ENCODE data around the gene NFIX.

The NFIX gene

DNA sequence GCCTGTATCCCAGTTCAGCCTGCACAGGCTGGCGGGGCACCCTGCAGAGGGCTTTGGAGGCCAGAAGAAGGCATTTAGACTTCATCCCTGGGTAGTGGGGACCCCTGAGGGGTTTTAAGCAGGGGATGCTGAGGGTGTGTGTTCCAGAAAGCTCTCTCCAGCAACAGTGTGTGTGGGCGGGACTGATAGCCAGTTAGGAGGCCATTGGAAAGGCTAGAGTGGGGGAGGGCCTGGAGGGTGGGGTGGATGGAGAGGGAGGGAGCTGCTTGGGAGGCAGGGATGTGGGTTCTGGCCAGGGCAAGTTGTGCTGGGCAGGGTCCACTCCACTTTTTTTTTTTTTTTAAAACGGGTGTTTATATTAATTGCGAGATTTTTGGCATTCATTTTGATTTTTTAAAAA lies 79.1 kb downstream of the NFIX start:
- DNase-seq (ENCODE audit: low spot score): no peak

DNA sequence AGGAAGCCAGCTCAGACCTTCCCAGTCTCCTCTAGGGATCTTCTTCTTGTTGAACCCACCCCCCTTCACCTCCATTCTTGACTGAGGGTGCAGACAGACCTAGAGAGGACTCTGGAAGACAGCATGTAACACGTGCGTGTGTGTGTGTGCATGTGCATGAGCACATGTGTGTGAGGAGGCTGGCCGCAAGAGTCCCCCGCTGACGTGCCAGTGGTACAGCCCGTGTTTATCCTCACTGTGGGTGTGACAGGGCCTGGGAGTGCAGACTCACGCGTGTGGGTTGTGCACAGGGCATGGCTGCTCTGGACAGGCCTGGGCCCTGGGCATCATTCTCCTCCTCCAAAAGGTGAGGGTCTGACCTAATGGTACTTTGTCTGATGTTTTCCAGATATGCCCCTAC lies 81.0 kb downstream of the NFIX start:
- no peak for DNase-seq (ENCODE audit: low spot score)

DNA sequence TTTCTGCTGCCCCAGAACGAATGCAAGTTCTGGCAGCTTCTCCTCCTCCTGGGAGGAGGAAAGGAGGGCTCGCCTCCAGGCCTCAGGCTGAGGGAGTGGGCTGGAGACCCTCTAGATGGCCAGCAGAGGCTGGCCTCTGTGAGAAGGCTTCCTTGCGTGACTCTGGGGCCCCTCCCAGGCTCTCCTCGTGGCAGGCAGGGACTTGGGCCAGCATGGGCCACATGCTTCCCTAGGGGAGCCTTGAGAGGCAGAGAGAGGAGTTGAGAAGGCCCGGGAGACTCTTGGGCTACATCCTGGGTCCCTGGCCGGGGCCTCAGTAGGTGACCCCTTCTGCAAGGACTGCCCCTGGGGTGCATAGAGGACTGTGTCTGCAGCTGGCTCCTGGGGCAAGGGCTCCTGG lies 81.5 kb downstream of the NFIX start:
- DNase-seq (ENCODE audit: low spot score): no peak

DNA sequence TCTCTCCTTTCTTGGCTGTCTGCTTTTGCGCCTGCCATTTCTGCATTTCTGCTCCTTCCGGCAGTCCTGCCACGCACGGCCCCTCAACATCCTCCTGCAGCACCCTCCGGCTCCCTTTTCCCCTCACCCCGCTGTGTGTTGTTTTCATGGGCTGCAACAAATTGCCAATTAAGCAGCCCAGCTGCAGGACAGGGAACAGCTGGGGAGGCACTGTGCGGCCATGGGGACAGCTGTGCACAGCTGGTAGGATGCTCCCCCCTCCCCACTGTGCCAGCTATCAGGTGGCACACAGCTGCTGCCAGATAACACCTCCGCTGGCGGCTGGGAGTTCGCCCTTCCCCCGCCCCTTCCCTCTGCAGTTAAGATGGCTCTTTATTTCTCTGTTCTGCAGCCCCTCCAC lies 82.0 kb downstream of the NFIX start:
- no peak for DNase-seq (ENCODE audit: low spot score)

DNA sequence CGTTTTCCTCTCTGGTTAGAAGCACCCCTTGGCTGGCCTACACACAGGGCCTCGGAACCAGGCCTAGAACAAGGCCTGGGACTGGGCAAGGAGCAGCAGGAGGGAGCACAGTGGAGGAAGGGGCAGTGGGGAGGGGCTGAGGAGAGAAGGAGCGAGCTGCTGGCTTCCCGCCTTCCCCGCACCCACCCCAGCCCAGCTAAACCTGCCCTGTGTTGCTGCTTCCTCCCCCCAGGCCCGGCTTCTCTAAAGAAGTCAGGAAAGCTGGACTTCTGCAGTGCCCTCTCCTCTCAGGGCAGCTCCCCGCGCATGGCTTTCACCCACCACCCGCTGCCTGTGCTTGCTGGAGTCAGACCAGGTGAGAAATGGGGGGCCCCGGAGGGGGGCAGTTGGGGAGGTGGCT lies 83.1 kb downstream of the NFIX start:
- no peak for DNase-seq (ENCODE audit: low spot score)

DNA sequence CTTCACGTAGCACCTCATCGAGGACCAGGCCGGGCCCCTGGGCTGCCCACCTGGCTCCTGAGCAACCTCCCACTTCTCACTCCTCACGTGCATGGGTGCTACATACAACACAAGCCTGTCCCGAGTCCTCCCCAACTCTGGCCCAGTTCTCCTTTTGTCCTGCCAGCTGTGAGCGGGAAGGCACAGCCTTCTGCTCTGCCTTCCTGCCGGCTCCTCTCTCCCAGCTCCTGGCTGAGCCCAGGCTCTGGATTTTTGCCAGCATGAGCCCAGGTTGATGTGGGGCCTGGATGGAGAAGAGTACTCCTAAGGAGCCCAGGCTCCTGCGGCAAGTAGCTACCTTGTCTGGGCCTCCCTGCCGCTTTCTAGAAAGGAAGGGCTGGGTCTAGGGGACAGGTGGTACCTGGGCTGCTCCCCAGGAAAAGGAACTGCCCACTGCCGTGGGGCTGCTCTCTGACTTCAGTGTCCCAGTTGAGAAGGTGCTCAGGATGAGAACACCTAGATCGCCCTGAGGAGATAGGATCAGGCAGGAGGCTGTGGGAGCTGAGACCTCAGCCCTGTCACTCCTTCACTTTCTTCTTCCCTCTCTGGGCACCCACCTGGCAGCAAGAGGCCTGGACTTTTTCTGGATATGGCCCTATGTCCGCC lies 83.7 kb downstream of the NFIX start:
- DNase-seq (ENCODE audit: low spot score): no peak

DNA sequence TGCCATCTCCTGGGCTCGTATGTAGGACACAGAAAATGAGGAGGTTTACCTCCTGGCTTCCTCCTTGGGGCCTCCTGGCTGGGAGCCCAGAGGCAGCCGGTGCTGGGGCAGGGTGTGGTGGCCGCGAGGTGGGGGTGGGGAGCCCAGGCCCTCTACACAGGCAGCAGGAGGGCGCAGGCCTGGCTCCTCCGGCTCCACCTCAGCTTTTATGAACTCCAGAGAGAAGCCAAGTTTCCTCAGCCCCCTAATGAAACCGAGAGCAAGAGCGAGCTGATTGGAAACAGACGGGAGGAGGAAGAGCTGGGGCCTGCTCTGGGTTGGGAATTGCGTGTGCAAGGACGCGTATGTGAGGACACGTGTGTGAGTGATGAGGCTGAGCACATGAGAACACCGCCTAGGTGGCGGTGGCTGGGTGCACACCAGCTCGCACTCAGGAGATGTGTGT lies 84.3 kb downstream of the NFIX start:
- peak; percentile 59 for DNase-seq (ENCODE audit: low spot score)

DNA sequence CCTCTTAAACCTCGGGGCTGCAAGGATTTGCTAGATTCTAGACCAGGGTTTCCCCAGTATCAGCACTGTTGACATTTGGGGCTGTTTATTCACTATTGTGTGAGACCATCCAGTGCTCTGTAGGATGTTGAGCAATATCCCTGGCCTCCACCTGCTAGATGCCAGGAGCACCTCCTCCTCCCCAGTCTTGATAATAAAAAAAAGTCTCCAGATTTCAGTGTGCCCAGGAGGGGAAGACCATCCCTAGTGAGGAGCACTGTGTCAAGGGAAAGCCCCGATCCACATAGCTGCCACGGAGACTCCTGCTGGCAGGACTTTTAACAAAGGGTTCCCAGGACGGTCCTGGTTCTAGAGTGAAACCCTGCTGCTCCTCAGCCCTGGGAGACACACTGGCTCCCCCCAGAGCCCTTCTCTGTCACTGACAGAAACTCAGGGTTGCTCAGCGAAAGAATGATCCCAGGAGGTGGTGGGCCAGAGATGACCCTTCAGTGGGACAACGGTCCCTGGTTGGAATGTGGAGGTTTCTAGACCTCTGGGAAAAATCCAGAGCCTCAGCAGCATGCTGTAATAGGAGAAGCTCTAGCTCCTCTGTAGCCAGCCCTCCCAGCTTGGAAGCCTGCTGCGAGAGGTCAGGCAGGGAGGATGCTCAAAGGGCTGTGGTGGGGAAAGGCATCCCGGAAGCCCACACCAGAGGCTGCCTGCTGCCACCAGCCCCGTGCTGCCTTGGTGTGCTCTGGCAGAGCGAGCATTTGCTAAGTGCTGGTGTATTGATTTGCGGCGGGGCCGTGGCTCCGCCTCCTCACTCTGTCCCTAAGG lies 87.1 kb downstream of the NFIX start:
- peak; percentile 75 for DNase-seq (ENCODE audit: low spot score)

DNA sequence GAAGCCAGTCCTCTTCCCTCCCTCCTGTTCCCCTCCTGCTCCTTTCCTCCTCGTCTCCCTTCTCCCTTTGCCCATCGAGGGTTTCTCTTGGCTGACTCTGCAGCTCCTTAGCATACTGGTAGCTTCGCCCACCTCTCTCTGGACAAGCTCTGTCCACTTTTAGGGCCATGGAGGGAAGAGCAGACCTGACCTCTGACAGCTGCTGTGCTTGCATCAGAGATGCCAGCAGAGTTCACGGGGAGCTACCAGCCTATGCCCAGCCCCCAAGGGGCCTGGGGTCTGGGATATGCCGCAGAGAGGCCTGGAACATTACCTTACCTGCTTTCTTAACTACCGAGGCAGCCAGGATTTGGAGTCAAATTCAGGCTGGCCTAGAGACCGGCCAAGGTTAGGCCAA lies 87.7 kb downstream of the NFIX start:
- no peak for DNase-seq (ENCODE audit: low spot score)

DNA sequence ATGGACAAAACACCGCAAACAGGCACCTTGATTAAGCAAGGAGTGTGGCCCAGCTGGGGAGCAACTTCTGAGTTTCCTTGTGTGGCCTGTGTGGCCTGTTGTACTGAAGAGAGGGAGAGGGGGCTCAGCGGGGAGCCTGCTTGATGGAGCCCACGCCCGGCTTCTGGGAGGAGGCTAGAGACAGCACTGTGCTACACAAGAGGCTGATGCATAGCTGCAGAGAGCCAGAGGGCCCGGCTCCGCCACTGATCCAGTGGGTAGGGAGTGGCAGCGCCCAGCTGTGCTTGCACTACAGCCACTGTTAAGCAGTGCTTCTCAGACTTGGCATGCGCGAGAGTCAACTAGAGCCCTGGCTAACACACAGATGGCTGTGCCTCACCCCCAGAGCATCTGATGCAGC lies 88.4 kb downstream of the NFIX start:
- DNase-seq (ENCODE audit: low spot score): no peak

DNA sequence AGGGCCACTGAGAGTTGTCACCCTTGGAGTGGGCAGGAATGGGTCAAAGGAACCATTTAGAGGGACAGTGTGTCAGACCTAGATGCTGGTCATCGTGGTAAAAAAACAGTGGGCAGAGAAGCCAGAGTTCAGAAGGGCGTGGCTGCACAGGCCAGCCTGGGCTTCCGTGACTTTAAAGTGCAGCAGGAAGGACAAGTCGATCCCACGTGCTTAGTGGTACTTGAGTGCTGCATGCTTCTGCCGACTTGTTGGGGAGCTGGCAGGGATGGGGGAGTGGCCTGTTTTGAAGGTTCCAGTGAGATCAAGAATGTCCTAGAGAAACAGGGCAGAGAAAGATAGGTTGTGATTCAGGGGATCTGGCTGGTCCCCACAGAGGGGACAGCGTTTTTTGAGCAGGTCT lies 90.4 kb downstream of the NFIX start:
- no peak for DNase-seq (ENCODE audit: low spot score)

DNA sequence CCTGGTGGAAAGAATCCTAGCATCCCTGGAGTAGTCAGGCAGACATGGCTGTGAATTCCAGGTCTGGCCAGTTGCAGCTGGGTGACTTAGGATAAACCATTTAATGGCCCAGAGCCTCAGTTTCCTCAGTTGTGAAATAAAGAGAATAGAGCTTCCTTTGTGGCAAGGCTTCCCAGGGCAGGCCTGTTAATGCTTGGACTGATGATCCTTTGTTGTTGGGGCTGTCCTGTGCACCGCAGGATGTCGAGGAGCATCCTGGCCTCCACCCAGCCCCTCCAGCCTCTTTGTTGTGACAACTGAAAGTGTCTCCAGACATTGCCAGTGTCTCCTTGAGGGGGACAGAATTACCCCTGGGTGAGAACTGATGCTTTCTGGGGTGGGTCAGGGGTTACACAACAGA lies 91.1 kb downstream of the NFIX start:
- DNase-seq (ENCODE audit: low spot score): no peak

DNA sequence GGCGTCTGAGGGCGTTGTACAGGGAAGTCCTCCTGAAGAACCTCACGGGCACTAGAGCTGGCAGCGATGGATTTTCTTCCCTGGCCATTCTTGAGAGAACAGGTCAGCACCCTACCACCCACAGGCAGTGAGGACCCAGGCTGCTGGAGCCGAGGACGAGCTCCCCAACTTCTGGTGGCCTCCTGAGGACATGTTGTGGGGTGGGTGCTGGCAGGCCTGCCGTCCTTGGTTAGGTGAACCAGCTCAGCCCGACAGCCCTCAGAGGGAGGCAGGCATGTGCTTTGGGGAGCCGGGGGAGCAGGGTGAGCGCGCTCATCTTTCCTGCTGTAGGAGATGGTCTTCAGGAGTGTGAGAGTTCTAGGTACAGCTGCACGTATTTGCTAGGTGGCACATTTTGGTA lies 92.0 kb downstream of the NFIX start:
- DNase-seq (ENCODE audit: low spot score): no peak

DNA sequence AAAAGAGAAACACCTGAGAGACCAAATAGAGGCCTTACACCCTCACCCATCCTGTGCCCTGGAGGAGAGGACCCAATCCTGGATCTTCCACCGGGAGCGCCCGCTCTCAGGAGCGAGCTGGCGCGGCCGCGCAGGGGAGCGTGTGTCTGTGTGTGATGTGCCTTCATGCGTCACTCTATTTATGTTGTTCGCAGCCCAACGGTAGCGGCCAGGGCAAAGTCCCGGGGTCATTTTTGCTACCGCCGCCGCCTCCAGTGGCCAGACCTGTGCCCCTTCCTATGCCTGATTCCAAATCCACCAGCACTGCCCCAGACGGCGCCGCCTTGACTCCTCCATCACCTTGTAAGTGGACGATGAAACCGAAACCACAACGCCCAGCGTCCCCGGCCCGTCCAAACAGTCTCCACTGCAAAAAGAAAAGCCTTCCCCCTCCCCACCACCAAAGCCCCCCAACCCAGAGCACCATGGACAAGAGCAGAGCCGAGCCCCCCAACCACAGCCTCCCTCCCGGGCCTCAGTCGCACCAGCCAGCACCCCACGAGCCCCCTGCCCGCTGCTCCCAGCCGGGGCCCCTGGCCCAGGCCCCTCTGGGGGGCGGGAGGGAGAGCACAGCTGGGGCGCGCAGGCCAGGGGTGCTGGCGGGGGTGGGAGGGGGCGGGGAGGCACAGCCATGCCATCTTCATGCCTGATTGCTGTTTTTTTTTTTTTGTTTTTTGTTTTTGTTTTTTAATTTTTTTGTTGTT lies 92.7 kb downstream of the NFIX start:
- no peak for DNase-seq (ENCODE audit: low spot score)

DNA sequence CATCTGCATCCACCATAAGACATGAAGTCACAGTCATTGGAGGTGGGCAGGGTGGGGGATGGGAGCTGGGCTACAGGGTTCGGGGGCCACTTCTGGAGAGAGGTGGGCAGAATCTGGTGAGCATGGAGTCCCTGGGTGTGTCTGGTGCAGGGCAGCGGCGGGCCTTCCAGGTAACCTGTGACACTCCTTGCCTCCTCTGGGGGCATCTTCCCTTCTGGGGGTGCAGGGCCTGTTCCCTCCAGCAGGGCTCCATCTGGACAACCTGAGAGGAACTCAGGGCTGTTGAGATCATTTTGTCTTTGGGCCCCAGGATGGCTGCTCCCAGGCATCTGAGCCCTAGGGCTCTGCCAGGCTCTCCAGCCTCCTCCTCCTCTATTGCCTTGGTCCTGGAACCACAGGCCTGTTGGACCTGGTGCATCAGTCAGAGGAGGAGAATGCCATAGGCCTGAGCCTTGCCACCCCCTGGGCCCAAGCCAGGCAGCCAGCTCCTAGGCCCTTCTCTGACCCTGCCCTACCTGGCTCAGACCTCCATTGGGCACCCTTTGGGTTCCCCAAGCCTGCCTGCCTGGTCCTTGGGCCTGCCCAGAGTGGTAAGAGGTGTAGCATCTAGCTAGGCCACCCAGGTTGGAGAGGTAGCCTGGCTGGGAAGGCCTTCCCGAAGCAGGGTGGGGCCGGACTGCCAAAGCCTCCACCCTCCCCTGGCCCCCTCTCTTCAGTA lies 94.0 kb downstream of the NFIX start:
- DNase-seq (ENCODE audit: low spot score): no peak

DNA sequence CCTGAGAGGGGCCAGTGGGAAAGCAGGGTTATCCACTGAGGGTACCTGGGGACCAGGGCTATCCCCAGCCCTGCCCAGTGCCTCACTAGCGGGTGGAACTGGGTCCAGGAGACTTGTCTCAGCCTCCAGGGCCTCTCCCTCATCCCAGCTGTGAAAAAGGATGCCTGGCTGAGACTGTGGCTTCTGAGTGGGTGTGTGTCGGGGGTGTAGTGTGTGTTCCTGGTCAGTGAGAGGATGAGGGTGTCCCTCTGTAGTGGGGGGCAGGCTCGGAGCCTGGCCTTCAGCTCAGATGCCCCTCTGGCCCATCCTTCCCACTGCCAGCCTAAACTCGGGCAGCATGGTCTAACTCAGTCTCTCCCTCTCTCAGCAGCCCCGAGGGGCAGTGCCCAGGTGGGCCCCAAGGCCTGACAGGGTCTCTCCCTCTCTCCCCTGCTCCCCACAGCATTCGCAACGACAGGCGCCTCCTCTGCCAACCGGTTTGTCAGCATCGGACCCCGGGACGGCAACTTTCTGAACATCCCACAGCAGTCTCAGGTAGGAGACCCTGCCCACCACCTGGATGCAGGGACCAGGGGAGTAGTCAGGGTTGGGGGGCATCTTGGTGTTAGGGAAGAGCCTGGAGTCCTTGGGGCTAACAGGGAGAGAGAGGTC lies 94.7 kb downstream of the NFIX start:
- no peak for DNase-seq (ENCODE audit: low spot score)

DNA sequence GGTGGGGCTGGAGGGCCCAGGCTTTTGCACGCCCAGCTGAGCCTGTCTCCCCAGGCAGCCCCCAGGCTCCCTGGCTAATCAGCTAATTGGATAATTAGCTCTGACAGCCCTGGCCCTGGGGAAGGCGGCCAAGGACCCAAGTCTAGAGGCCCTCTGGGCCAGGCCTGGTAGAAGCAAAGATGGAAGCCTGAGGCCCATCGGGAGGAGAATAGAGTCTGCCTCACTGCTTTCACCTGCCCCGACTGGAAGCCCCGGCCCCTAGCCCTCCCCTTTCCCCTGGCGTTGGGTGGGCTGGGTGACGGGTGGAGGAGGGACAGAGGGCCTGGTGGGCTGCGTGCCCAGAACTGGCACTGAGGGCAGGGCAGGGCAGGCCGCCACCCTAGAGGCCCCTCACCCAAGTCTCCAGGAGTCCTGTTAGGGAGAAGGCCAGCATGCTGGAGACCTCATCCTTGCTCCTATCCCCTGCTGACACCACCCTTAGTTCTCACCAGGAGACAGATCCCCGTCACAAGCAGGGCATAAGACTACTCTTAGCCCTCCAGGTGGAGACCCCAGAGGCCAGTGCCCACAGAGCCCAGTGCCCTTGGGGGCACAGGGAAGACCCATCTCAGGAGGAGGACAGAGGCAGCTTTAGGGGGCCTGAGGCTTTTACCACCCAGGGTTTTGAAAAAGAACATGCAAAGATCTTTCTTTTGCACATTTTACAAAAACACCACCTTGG lies 95.4 kb downstream of the NFIX start:
- DNase-seq (ENCODE audit: low spot score): no peak

DNA sequence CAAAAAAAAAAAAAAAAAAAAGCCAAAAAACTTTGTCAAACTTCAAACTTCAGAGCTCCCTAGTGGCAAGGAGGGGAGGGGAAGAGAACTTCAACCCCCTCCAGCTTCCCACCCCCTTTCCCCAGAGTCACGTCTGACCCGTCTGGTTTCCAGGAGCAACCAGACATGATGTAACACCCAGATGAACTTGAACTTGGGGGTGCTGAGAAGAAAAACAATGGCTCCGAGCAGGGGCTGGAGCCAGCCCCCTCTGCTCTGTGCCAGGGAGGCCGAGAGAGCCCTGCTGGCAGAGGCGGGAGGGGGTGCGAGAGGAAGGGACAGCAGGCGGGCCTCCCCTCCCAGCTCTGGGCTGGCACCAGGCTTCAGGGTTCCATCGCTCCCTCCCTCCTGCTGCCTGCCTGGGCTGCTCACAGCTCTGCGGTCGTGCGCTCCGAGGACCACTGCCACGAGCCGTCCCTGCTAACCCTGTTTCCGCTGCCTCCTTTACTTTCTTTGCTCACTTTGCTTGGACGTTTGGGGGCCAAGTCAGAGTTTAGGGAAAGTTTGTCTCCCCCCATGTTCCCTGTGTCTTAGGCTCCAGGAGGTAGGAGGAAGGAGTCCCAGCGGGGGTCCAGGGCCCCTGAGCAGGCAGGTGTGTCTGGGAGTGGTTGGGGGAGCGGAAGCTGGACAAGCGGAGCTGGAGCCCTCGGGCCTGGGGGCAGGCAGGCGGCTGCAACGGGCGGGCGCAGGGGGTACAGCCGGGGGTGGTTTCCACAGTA lies 96.3 kb downstream of the NFIX start:
- peak; percentile 75 for DNase-seq (ENCODE audit: low spot score)

DNA sequence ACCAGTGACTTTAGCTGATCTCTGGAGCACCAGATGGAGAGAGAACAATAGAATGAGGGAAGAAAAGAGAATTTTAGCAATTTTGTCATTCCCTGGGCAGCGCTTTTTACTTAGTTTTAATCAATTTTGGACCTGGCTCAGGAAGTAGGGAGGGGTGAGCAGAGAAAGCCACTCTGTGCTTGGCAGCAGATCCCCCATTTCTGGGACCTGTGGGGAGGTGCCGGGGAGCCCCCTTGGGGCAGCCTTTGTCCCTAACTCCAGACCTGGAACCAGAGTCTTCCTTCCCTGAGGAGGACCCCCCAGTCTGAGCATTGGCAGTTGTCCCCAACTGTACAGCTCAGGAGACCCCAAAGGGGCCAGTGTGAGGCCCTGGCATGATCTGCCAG lies 96.9 kb downstream of the NFIX start:
- no peak for DNase-seq (ENCODE audit: low spot score)

DNA sequence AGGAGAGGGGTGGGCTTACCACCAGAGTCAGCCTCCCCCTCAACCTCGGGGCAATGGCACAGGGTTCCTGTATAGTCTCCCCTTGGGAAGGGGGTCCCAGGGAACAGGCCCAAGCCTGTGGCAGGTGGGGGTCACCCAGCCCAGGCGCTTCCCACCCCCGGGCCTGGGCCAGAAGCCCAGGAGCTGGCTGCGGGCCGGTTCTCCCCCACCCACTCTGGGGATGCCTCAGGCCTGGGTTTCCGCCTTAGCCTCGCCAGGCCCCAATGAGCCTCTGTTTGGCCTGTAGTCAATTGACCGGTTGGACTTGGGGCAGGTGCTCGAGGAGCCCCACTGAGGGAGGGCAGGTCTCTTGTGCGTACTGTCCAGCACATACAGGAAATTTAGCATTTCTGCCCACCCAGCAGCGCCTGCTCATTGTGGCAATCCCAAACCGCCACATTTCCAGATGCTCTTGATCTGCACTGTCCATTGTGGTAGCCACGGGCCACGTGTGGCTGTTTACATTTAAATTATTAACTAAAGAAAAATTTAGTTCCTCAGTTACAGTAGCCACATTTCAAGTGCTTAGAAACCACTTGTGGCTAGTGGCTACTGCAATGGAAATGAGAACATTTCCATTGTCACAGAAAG lies 97.4 kb downstream of the NFIX start:
- DNase-seq (ENCODE audit: low spot score): no peak
